Adrenal gland (tissue), 5 donors: ENCODE results near the gene CHSY3.

Experiments used
- CTCF ChIP-seq, 6 experiments: fragments of 450-650 bp in 4 of 6; fragments of 200-600 bp in 2 of 6; sonication (generic) in 1 of 6; IDR thresholded peaks; 1 replicate in 5 of 6; 2 replicates in 1 of 6; pipeline versions ENCODE4 v1.5.1 to v1.8.0; 2016 to 2021; ENCODE audit warnings: antibody characterized with exemption in 6 of 6, mild to moderate bottlenecking in 2 of 6, moderate library complexity in 1 of 6
- POLR2A ChIP-seq, 2 donors: fragments of 450-650 bp; IDR thresholded peaks; one replicate each; pipeline ENCODE4 v1.6.1; 2017; ENCODE audit warnings: antibody characterized with exemption in 2 of 2, mild to moderate bottlenecking in 2 of 2, moderate library complexity in 1 of 2
- donor health status: DM: no; HTN: no; CAD: no.

- no peak for TF ChIP-seq POLR2A (IDR thresholded peaks at IDR 0.05)
- no peak for TF ChIP-seq CTCF (IDR thresholded peaks at IDR 0.05)
Measured at GRCh38 chr5:130213607-130214006, 309.3 kb downstream of the CHSY3 start.
